Measurements from ENCODE around the gene SAMD9L. TPM values are rescaled to one million over a fixed set of nuclear protein-coding genes. Genes with fewer than 3 reads are reported as not detected.

SAMD9L gene
- total RNA-seq, 4 donors from 2014 or later = 8.1 to 17.4 (median 10.7) TPM

GRCh38 chr7:93146472-93147141 lies 1.6 kb downstream of the SAMD9L start:
- Histone ChIP-seq H3K27me3 (no peaks in the 10 kb centered on the region), H3K4me1 (peaks cover 0 to 4% of the 10 kb centered on the region in 2 donors), H3K27ac (no peak overlapping the region), H3K9me3 (no peaks in the 10 kb centered on the region), H3K4me3 (replicated peaks in 1 of 3) (no peak overlapping the region), H3K36me3 (peaks cover 4 to 5% of the 10 kb centered on the region in 2 donors)
- TF ChIP-seq POLR2A (IDR thresholded peaks at IDR 0.05) (no peak), CTCF (IDR thresholded peaks at IDR 0.05) (no peak)
- 63 to 71% methylated on average over 5 of the region's 5 CpGs for WGBS, 2 donors
- intact Hi-C loops (cut with DNase I) = no loop called here
- no peak for DNase-seq

GRCh38 chr7:93146036-93146435 lies 2.1 kb downstream of the SAMD9L start:
- peaks cover 0 to 4% of the 10 kb centered on the region in 2 donors for H3K4me1 ChIP-seq
- peaks cover 5 to 8% of the 10 kb centered on the region in 2 donors for H3K36me3 ChIP-seq
- no peak for TF ChIP-seq CTCF (IDR thresholded peaks at IDR 0.05)
- no peak for TF ChIP-seq POLR2A (IDR thresholded peaks at IDR 0.05)
- no peaks in the 10 kb centered on the region for H3K27me3 ChIP-seq
- H3K27ac ChIP-seq = no peak overlapping the region
- intact Hi-C loops (cut with DNase I) = no loop called here
- 36 to 50% methylated on average over 1 of the region's 1 CpG for WGBS, 2 donors
- DNase-seq = peak in 1 of 2 donors; percentile 2
- no peaks in the 10 kb centered on the region for H3K9me3 ChIP-seq
- H3K4me3 ChIP-seq (replicated peaks in 1 of 3) = no peak overlapping the region

GRCh38 chr7:93145354-93145753 lies 2.8 kb downstream of the SAMD9L start:
- Histone ChIP-seq H3K27ac (no peak overlapping the region), H3K36me3 (peaks cover 5 to 13% of the 10 kb centered on the region in 2 donors), H3K4me3 (replicated peaks in 1 of 3) (no peak overlapping the region), H3K27me3 (no peaks in the 10 kb centered on the region), H3K4me1 (peaks cover 0 to 4% of the 10 kb centered on the region in 2 donors), H3K9me3 (no peaks in the 10 kb centered on the region)
- intact Hi-C loops (cut with DNase I) = no loop called here
- 80 to 82% methylated on average over 3 of the region's 3 CpGs for WGBS, 2 donors
- no peak for DNase-seq
- TF ChIP-seq POLR2A (IDR thresholded peaks at IDR 0.05) = no peak
- TF ChIP-seq CTCF (IDR thresholded peaks at IDR 0.05) = no peak

- 88 to 96% methylated on average over 1 of the region's 1 CpG for WGBS, 2 donors
- intact Hi-C loops (cut with DNase I) = no loop called here
Measured at GRCh38 chr7:93142127-93142526, 6.1 kb downstream of the SAMD9L start.

More at GRCh38 chr7:93142127-93142526, 6.1 kb downstream of the SAMD9L start:
- H3K9me3 ChIP-seq = no peaks in the 10 kb centered on the region
- TF ChIP-seq CTCF (IDR thresholded peaks at IDR 0.05) (no peak), POLR2A (IDR thresholded peaks at IDR 0.05) (no peak)
- no peak overlapping the region for H3K4me3 ChIP-seq (replicated peaks in 1 of 3)
- peaks cover 0 to 4% of the 10 kb centered on the region in 2 donors for H3K4me1 ChIP-seq
- no peak overlapping the region for H3K27ac ChIP-seq
- H3K36me3 ChIP-seq = peaks cover 22 to 23% of the 10 kb centered on the region in 2 donors
- no peak for DNase-seq
- no peaks in the 10 kb centered on the region for H3K27me3 ChIP-seq
